Peyer's patch (tissue), 4 donors: ENCODE data around the gene BARX2. TPM values are rescaled to one million over a fixed set of nuclear protein-coding genes. Genes with fewer than 3 reads are reported as not detected.

Experiments used
- DNase-seq, 3 donors: peaks; one replicate each; pipeline ENCODE4 v3.0.0-alpha.2; 2017 to 2019
- H3K27ac ChIP-seq, 4 donors: fragments of 200-600 bp; sonication (generic); one replicate each; pipeline ENCODE4 v1.5.1; 2016 to 2019
- H3K27me3 ChIP-seq, 2 donors: fragments of 200-600 bp; sonication (generic); one replicate each; pipeline ENCODE4 v1.5.1; 2019
- H3K36me3 ChIP-seq, 3 donors: fragments of 200-600 bp; sonication (generic); one replicate each; pipeline ENCODE4 v1.5.1; 2016 to 2019
- H3K4me1 ChIP-seq, 4 donors: fragments of 200-600 bp; sonication (generic); one replicate each; pipeline ENCODE4 v1.5.1; 2016 to 2019
- H3K4me3 ChIP-seq, 4 donors: fragments of 200-600 bp; sonication (generic); 1 replicate in 3 of 4; 2 replicates in 1 of 4; pipeline ENCODE4 v1.5.1; 2016 to 2019; ENCODE audit warnings: mild to moderate bottlenecking in 1 of 4
- H3K9me3 ChIP-seq, 4 donors: fragments of 200-600 bp; sonication (generic); one replicate each; pipeline ENCODE4 v1.5.1; 2016 to 2019; ENCODE audit warnings: mild to moderate bottlenecking in 1 of 4
- POLR2A ChIP-seq, 2 donors: fragments of 450-650 bp; IDR thresholded peaks; one replicate each; pipeline ENCODE4 v1.5.1; 2017; ENCODE audit warnings: antibody characterized with exemption in 2 of 2, mild to moderate bottlenecking in 2 of 2, moderate library complexity in 2 of 2
- total RNA-seq, 4 donors: library from RNA; depleted of rRNA; stranded (reverse); fragments of >200 nt; gene quantifications; one replicate each; pipeline ENCODE4 v1.1.0, GENCODE V29; 2016
- TF ChIP-seq, protein P1 (sequence below), 6 experiments: fragments of 450-650 bp in 4 of 6; fragments of 200-600 bp in 2 of 6; sonication (generic) in 1 of 6; IDR thresholded peaks; one replicate each; pipeline ENCODE4 v1.5.1; 2017 to 2019; ENCODE audit warnings: antibody characterized with exemption in 6 of 6, mild to moderate bottlenecking in 3 of 6, moderate library complexity in 1 of 6

The BARX2 gene
- total RNA-seq, 4 donors from 2014 or later = 1.7 to 19.8 (median 15.7) TPM

GRCh38 chr11:129442171-129442570 lies 66.5 kb downstream of the BARX2 start:
- no peak overlapping the region for H3K4me3 ChIP-seq
- no peak overlapping the region for H3K27ac ChIP-seq
- H3K4me1 ChIP-seq = no peaks in the 10 kb centered on the region
- TF ChIP-seq POLR2A (IDR thresholded peaks at IDR 0.05) = no peak
- TF ChIP-seq, protein P1, sequence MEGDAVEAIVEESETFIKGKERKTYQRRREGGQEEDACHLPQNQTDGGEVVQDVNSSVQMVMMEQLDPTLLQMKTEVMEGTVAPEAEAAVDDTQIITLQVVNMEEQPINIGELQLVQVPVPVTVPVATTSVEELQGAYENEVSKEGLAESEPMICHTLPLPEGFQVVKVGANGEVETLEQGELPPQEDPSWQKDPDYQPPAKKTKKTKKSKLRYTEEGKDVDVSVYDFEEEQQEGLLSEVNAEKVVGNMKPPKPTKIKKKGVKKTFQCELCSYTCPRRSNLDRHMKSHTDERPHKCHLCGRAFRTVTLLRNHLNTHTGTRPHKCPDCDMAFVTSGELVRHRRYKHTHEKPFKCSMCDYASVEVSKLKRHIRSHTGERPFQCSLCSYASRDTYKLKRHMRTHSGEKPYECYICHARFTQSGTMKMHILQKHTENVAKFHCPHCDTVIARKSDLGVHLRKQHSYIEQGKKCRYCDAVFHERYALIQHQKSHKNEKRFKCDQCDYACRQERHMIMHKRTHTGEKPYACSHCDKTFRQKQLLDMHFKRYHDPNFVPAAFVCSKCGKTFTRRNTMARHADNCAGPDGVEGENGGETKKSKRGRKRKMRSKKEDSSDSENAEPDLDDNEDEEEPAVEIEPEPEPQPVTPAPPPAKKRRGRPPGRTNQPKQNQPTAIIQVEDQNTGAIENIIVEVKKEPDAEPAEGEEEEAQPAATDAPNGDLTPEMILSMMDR (IDR thresholded peaks at IDR 0.05) = no peak
- no peaks in the 10 kb centered on the region for H3K27me3 ChIP-seq
- no peaks in the 10 kb centered on the region for H3K9me3 ChIP-seq
- no peak for DNase-seq
- peaks cover 0 to 14% (median 0%) of the 10 kb centered on the region in 3 donors for H3K36me3 ChIP-seq

DNA sequence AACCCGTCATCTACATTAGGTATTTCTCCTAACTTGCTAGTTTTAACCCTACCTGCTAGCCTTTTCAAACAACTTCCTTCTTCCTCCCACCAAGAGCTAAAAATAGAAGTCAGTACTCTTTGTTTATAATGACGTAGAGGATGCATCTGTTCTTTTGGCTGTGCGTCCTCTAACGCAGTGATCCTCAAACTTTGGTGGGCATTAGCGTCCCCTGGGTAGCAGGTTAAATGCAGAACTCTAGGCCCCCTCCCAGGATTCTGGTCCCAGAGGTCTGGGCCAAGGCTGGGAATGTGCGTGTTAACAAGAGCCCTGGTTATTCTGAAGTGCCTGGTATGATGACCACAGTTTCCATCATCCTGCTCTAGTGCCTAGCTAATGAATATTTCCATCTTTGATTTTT lies 67.6 kb downstream of the BARX2 start:
- no peak for TF ChIP-seq POLR2A (IDR thresholded peaks at IDR 0.05)
- TF ChIP-seq, protein P1 (IDR thresholded peaks at IDR 0.05) = no peak
- H3K9me3 ChIP-seq = no peaks in the 10 kb centered on the region
- no peak for DNase-seq
- H3K4me3 ChIP-seq = no peak overlapping the region
- no peaks in the 10 kb centered on the region for H3K4me1 ChIP-seq
- H3K27me3 ChIP-seq = no peaks in the 10 kb centered on the region
- H3K27ac ChIP-seq = no peak overlapping the region
- H3K36me3 ChIP-seq = peaks cover 0 to 18% (median 0%) of the 10 kb centered on the region in 3 donors

- DNase-seq = no peak
- no peaks in the 10 kb centered on the region for H3K27me3 ChIP-seq
- peaks cover 0 to 18% (median 0%) of the 10 kb centered on the region in 3 donors for H3K36me3 ChIP-seq
- H3K9me3 ChIP-seq = no peaks in the 10 kb centered on the region
- H3K4me1 ChIP-seq = no peaks in the 10 kb centered on the region
- H3K27ac ChIP-seq = no peak overlapping the region
- no peak overlapping the region for H3K4me3 ChIP-seq
- no peak for TF ChIP-seq POLR2A (IDR thresholded peaks at IDR 0.05)
Measured at GRCh38 chr11:129444274-129444673, 68.6 kb downstream of the BARX2 start.

DNA sequence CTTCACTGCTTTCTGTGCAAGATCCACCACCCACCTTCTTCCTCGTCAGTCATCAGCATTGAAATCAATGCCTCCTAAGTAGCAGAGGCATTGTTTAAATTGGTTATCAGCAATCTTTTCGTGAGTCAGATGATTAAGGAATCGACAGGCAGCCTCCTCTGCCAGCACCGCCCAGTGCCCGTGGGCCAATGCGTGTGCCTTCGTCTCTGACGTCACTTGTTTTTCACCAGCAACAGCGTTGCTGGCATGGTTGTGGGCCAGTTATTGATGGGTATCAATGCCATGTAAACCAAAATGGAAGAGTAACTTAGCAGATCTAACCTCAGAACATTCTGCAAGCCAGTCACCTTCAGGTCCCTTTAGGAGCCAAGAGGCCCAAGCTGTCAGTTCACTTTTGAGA lies 69.6 kb downstream of the BARX2 start:
- no peak overlapping the region for H3K4me3 ChIP-seq
- no peaks in the 10 kb centered on the region for H3K4me1 ChIP-seq
- no peaks in the 10 kb centered on the region for H3K9me3 ChIP-seq
- DNase-seq = no peak
- TF ChIP-seq POLR2A (IDR thresholded peaks at IDR 0.05) = no peak
- TF ChIP-seq, protein P1 (IDR thresholded peaks at IDR 0.05) = no peak
- peaks cover 0 to 18% (median 0%) of the 10 kb centered on the region in 3 donors for H3K36me3 ChIP-seq
- H3K27ac ChIP-seq = no peak overlapping the region
- H3K27me3 ChIP-seq = no peaks in the 10 kb centered on the region

GRCh38 chr11:129446572-129446971 lies 70.9 kb downstream of the BARX2 start:
- Histone ChIP-seq H3K27me3 (no peaks in the 10 kb centered on the region), H3K9me3 (no peaks in the 10 kb centered on the region), H3K4me3 (no peak overlapping the region), H3K36me3 (peaks cover 0 to 11% (median 0%) of the 10 kb centered on the region in 3 donors), H3K27ac (no peak overlapping the region), H3K4me1 (no peaks in the 10 kb centered on the region)
- DNase-seq = no peak
- TF ChIP-seq POLR2A (IDR thresholded peaks at IDR 0.05) = no peak

- H3K4me3 ChIP-seq = no peak overlapping the region
- no peaks in the 10 kb centered on the region for H3K4me1 ChIP-seq
- H3K27ac ChIP-seq = no peak overlapping the region
- TF ChIP-seq, protein P1 (IDR thresholded peaks at IDR 0.05) = no peak
- TF ChIP-seq POLR2A (IDR thresholded peaks at IDR 0.05) = no peak
- DNase-seq = no peak
- no peaks in the 10 kb centered on the region for H3K27me3 ChIP-seq
- peaks cover 0 to 14% (median 0%) of the 10 kb centered on the region in 3 donors for H3K36me3 ChIP-seq
- H3K9me3 ChIP-seq = no peaks in the 10 kb centered on the region
Measured at GRCh38 chr11:129447654-129448239, 72.1 kb downstream of the BARX2 start.

DNA sequence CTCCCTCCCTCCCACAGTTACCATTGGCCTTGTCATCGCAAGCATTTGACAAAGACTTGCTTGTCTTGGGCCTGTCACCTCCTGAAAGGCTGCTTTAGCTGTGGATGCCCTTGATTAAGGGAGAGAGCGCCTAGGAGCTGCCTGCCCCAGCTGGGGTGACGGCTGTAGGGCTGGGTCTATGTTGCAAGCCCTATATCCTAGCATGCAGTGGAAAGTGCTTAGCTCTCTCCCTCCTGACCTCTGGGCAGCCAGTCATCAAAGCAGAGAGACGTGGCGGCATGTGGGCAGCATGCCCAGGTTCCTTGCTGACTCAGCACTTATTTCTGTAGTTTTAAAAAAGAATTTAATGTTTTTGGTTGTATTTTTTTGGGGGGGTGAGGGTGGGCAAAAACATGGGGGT lies 75.9 kb downstream of the BARX2 start:
- DNase-seq = no peak
- H3K27ac ChIP-seq = no peak overlapping the region
- no peaks in the 10 kb centered on the region for H3K4me1 ChIP-seq
- no peaks in the 10 kb centered on the region for H3K27me3 ChIP-seq
- H3K36me3 ChIP-seq = peaks cover 0 to 14% (median 0%) of the 10 kb centered on the region in 3 donors
- no peaks in the 10 kb centered on the region for H3K9me3 ChIP-seq
- no peak overlapping the region for H3K4me3 ChIP-seq
- TF ChIP-seq, protein P1 (IDR thresholded peaks at IDR 0.05) = no peak
- TF ChIP-seq POLR2A (IDR thresholded peaks at IDR 0.05) = no peak
